GM18517 (cell line): ENCODE results near the gene GTPBP1.

Source experiments
- ATAC-seq: cut with Tn5 transposase; IDR thresholded peaks from one replicate; pipeline ENCODE4 v1.9.1; 2021; ENCODE audit warnings: mild to moderate bottlenecking, moderate library complexity; ENCODE audit not compliant: unreplicated experiment

GTPBP1 gene

DNA sequence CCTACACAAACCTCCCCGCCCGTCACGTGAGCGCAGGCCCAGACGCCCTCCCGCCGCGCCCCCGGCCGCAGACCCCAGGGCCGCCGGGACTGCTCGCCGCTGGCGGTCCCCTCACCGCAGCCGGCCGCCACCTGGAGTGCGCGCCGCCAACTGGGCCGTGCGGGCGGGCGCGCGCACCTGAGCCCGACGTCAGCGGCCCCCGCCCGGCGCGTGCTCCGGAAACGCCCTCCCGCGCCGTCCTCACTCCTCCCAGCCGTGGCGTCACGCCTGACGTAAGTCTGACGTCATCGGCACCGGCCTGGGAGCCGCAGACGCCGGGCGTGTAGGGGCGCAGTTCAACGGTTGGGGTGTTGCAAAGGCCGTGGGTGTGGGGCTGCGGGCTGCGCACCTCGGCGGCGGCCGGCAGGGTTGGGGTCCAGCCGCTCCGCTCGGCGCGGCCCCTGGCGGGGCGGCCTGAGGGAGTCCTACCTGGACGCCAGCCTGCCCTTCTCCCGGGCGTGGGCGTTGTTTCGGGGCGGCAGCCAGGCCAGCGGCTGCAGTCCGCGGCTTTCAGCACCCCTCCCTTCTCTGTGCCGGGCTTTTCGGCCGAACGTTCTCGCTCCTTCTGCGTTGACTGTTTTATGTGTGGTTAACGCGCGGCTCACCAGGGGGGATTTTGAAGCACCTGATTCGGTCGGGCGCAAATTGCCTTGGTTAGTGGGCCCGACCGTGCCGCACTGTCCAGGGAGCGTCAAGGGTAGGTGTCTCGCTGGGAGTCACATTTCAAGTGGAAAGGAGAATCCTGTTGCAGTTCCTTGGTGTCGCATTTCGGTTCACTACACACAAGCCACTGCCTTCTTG, 4.7 kb upstream of the GTPBP1 start, which contains the start of gene JOSD1:
TSS of gene JOSD1 (minus strand) at position 155 of the 840 bp plus-strand sequence. CDS start 956 bp downstream, outside the sequence.
- peak; percentile 32 for ATAC-seq

DNA sequence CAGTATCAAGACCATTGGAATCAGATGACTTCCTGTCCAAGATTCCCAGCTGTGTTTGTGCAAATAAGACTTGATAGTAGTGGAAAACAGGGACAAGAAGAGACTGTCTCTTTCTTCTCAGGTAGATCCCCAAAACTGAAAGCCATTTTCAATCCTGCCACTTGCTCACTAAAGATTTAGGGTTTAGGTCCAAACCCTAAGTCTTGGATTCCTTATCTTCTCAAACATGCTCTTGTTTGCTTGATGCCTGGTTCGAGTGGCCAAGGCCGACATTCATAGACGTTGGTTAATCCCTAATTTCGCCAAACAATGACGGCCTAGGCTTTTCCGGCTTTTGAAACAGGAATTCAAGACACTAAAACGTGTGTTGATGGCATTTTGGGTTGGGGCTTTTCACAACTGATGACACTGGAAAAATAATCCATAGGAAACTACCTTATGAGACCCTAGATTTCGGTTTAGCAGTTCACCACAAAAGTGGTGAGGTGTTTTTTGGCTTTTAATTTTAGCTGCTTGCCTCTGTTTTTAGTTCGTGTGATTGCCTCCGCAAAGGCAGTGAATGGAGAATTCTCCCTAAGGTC, 1.0 kb upstream of the GTPBP1 start:
- no peak for ATAC-seq

DNA sequence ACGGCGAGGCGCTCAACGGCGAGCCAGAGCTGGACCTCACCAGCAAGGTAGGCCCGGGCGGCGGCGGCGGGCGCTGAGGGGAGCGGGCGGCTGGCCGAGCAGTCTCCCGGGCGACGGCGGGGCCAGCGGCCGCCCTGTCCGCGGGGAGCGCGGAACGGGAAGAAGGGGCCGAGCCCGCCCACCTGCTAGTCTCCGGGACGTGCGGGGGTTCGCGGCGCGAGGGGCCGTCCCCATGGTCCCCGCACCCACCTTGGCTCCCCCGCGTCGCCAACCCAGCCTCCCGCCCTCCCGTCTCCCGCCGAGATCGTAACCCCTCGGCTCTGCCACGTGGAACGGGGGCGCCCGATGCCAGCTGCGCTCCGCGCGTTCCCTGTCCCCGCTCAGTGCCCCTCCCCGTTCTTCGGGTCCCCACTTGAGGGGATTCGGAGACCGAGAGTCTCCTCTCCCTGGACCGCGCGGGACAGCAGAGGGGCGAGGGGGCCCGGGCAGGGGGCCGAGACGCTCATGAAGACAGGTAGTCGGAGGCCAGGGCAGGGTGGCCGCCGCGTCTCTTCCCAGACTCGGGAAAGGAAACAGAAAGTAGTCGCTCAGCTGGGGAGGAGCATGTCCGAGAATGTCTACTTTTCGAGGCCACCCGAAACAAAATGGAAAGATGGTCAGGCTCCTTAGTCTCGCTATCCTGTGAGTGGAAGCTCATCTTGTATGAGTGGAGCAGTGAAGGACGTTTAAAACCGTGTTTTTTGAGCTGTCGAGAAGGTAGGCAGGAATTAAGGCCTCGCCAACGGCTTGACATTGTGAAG, 557 bp downstream of the GTPBP1 start:
- peak; percentile 1 for ATAC-seq

DNA sequence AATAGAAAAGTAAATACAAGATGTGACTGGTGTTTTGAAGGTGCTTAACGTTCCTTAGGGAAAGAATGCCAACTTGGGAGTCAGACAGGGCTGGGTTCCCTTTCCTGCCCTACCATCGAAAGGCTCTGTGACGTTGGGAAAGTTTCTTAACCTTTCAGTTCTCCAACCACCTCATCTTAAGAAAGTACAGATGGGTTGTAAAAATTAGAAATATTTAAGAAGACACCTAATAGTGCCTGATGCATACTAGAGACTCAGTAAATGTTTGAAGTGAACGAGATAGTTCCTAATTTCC, 1.1 kb downstream of the GTPBP1 start:
- no peak for ATAC-seq

DNA sequence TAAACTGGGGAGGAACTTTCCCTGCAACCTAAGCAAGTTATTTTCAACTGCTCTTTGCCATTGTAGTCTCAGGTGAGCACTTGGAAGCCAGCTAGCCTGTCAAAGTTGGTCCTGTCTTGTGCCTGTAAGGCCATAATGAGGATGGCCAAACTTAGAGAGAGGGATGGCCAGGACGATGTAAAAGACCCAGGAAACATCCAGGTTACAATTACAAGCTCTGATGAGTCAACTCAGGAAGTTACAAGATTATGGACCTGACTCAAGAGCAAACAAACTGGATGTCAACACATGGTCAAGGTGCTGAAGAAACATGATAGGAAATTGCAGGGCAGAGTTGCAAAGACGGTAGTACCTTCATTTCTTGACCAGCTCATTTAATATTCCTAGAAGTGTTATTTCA, 1.6 kb downstream of the GTPBP1 start:
- no peak for ATAC-seq

DNA sequence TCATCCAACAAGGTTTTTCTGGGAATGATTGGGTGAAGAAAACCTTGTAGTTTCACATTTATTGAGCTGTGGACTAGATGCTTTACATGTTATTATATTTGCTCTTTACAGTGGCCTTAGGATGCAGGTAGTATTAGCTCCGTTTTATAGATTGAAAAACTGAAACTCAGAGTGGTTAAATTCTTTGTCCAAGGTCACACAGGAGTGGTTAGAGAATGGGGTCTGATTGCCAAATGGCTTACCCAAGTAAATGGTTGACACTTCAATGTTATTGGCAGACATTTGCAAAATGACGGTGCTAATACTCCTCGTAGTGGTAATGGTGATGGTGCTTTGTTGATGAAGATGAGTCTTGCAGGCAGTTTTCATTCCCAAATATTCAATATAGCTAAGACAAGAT, 2.2 kb downstream of the GTPBP1 start:
- ATAC-seq = no peak

DNA sequence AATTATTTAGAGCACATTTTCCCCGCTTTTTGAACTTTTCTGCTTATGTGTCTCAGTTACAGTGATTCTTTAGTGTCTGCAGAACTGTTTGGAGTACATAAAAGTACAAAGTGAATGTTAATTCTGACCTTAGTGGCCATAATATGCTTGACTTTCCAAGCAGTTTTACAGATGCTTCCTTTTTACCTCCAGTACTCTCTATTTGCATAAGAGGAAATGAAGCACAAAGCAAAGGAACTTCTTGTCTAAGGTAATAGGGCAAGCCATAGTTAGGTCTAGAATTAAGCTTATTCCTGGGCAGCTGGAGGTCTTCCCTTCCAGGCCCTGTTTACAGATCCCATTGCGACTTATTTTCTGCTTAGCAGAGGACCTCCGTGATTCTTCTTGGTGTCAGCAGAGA, 3.6 kb downstream of the GTPBP1 start:
- ATAC-seq = no peak

DNA sequence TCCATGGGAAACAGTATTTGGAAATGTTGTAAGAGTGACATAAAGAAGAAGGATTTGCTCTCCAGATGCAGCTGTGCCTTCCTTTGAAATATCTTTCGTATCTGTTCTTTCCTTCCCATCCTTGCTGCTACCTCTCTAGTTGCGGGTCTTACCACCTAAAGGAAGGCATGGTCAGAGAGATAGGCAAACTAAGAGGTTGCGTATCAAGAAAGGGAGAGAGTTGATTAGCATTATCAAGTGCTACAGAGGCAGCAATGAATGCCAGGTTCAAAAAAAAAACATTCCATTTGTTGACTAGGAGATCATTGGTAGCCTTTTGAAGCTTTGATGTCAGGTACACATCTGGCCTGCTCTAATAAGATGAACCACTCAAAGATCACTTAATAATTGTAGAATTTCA, 4.6 kb downstream of the GTPBP1 start:
- no peak for ATAC-seq

DNA sequence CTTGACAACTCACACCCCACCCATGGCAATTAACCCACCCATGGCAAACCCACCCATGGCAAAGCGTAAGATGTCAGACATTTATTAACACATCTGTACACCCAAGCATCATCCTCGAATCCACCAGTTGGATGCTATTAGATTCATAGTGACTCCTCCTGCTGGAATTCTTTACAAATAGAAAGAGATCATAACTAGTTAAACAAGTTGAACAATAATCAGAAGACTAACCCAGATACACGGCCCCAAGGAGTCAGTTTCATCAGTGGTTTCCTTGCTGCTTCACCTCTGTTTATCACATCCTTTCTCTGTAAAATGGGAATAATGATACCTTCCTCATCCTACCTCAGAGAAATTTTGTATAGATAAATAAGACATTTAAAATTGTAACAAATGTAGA, 5.1 kb downstream of the GTPBP1 start:
- ATAC-seq = no peak

DNA sequence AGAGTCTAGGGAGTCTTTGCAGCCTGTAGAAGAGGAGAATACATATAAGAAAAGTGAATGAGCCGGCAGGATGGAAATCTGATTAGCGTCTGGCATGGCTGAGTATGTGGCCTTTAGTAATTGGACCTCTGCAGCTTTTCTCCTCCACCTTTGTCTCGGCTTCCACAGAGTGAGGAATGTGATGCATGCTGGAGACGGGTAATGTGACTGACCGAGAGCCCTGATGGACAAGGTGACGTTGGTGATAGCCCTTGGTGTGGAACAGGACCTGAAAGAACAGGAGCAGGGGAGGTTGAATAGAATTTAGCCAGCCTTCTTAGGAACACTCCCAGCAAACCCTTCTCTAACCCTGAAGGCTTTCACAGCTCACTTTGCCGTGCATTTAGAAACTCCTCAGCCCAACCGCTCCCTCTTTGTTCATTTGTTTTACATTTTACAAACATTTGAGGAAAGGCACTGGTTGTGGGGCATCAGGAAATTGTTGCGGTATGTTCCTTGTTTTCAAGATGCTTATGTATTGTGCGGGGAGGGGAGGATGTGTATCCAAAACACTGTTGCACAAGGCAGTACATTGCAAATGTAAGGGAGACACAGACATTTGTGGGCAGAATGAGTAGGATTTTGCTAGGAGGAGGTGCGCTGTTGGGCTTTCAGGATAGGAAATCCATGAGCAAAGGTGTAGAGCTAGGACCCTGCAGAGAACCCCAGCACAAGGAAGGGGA, 6.9 kb downstream of the GTPBP1 start:
- ATAC-seq = no peak

DNA sequence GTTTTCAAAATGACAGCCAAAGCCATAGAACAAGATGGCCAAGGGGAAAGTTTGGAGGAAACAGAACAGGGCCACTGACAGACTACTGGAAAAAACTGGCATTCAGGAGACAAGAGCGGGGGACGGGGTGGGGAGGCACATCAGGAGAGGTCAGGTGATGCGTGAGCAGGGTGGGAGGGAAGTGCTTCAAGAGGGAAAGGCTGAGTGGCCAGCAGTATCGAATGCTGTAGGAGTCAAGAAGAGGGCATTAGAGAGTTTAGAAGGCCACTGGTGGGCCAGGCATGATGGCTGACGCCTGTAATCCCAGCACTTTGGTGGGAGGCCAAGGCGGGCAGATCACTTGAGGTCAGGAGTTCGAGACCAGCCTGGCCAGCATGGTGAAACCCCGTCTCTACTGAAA, 8.2 kb downstream of the GTPBP1 start:
- no peak for ATAC-seq

DNA sequence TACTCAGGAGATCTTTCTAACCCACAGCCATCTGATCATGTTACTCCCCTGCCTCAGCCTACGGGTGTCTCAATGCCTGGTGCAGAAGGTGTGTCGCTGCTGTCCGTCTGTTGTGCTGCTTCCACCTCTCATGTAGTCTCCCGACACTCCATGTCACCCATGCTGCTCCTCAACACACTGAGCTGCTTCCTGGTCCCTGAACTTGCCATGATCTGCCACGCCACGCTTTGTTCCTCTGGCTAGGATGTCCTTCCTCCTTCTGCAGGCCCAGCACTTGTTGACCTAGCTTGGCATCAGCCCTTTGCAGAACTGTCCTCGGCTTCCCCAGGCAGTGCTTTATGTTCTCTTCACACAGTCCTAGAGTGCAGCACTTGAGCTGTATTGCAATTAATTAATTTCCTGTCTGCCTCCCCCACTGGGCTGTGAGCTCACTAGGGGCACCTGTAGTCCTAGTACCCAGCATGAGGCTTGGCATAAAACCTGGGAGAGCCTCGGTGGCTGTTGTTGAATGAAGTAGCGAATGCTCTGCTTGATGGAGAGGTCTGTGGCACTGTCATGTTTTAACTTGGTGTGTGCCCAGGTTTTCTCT, 9.5 kb downstream of the GTPBP1 start:
- ATAC-seq = no peak

DNA sequence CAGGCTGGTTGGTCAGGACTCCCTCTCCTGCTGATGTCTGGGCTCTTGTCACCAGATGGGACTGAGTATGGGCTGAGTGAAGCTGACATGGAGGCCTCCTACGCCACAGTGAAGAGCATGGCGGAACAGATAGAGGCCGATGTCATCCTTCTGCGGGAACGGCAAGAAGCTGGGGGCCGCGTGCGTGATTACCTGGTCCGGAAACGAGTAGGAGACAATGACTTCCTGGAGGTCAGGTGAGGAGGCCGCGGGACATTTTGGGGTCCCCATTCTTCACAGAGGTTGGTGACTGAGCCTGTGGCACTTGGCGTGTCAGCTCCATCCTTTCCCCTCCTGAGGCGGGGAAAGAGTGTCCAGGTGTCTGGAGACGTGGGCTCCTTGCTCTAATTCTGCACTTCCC, 10.1 kb downstream of the GTPBP1 start:
- ATAC-seq = no peak

DNA sequence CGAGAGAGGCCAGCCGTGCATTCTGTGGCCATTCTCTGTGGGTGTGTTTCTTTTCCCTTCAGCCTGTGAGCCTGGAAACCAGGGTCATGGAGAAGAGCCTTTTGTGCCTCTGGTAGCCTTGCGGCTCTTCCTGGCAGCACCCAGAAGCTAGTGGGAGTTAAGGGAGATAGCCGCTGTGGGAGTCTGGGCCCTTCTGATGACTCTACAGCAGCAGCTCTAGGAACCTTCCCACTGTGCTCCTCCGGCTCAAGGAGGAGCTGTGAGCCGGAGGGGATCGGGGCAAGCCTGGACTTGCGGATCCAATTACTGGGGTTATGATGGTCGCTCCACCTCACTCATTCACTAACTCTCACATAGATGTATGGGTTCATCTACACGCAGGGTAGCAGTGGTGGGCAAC, 10.5 kb downstream of the GTPBP1 start:
- ATAC-seq = no peak

DNA sequence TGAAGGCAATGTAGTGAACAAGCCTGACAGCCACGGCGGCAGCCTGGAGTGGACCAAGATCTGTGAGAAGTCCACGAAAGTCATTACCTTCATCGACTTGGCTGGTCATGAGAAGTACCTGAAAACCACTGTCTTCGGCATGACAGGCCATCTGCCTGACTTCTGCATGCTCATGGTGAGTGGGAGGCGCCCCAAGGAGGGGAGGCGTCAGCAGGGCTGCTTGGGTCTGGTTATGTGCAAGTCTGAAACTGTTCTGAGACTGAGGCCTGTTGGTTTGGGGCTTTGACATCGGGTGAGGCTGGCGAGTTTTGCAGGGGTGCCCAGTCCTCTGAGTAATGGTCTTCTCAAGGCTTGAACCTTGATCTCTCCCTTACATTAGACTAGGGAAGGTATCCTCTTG, 11.1 kb downstream of the GTPBP1 start:
- ATAC-seq = no peak

DNA sequence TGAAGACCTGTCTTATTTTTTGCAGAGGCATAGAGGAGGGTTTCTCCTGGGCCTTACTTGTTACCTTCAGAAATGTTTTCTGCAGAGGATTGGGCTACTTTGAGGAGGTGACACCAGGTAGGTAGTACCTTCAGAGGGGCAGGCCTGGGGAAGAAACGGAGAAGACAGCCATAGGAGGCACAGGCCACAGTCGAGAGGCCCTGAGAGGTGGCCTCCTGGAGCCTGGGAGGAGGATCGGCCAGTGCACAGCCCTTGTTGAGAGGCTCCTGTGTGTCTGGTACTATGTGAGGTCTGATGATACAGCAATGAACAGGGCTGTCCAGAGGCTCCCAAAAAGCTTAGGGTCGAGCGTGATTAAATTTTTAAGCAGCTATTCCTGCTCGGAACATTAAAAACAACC, 11.5 kb downstream of the GTPBP1 start:
- no peak for ATAC-seq

DNA sequence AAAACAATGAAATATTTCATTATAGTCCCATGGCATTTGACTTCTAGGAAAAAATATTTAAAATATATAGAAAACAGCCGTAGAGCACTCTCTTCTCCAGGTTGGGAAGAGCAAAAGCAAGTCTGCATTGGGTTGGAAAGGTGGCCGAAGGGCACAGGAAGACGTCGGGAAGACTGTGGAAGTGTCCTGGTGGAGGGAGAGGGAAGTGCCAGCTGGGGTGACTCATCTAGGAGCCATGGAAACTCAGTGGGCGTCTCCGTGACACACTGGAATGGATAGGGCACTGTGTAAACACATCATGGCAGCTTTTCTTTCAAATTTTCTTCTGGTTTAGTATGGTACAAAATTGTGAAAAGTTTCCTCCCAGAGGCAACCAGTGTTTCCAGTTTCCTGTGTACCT, 12.7 kb downstream of the GTPBP1 start:
- ATAC-seq = no peak

DNA sequence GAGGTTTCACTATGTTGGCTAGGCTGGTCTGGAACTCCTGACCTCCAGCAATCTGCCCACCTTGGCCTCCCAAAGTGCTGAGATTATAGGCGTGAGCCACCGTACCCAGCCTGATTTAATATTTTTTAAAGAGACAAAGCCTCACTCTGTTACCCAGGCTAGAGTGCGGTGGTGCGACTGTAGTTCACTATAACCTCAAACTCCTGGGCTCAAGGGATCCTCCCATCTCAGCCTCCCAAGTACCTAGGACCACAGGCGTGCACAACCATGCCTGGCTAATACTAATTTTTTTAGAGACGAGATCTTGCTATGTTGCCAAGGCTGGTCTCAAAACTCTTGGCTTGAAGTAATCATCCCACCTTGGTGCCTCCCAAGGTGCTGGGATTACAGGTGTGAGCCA, 13.5 kb downstream of the GTPBP1 start:
- no peak for ATAC-seq

DNA sequence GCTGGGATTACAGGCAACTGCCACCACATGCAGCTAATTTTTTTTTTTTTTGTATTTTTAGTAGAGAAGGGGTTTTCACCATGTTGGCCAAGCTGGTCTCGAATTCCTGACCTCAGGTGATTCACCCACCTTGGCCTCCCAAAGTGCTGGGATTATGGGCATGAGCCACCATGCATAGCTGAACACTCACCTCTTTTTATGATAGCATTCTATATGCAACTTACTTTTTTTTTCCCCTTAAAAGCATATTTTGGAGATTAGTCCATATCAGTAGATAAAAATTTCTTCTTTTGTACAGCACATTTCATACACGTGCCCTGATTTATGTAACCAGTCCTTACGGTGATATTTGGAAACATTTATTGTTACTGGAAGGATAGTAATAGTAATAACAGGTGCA, 14.6 kb downstream of the GTPBP1 start:
- no peak for ATAC-seq

DNA sequence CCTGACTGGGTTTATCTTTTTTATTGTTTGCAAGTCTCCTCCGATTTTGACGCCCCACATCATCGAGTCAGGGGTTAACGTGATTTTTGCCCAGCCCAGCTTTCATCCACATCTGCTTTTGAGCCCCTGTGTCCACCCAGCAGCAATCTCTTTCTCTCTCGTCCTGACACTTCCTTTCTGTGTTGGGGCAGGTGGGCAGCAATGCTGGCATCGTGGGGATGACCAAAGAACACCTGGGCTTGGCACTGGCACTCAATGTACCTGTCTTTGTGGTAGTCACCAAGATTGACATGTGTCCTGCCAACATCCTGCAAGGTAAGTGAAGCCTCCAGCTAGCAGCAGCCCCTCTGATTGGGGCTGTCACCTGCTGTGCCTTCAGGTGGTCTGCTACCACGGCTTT, 15.8 kb downstream of the GTPBP1 start:
- no peak for ATAC-seq

DNA sequence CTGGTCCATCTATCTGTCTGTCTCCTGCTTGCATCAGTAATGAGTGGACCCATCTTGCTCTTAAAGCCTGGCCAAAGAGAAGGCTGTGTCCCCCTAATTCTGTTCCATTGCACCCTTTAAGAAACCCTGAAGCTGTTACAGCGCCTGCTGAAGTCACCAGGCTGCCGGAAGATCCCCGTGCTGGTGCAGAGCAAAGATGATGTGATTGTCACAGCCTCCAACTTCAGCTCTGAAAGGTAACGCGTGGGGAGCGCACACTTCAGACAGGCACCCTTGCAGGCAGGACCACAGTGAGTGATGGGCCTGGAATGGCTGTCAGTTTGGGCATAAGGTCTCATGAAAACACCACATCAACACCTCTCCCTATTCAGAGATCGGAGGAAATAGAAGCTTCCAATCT, 18.4 kb downstream of the GTPBP1 start:
- ATAC-seq = no peak
